ENCODE results near the gene OR2A1.
"Not testable (repeated sequence)": the region's sequence is repeated elsewhere in the genome, so short reads cannot be mapped to it uniquely, and the experiment has no call there.

Gene OR2A1

GRCh38 chr7:144331996-144332288, 19.7 kb downstream of the OR2A1 start:
- H2AFZ ChIP-seq (ENCODE audit: low read depth, low read length); H3K18ac ChIP-seq (ENCODE audit: low read depth in 1 of 2, low read length in 2 of 2); H3K9me3 ChIP-seq (ENCODE audit: control insufficient read depth, low read length); H2BK120ac ChIP-seq (ENCODE audit: low read depth, low read length); H3K4me1 ChIP-seq (ENCODE audit: control insufficient read depth, insufficient read depth, low read depth, low read length); H3K36me3 ChIP-seq (ENCODE audit: control insufficient read depth in 1 of 2, insufficient read depth in 2 of 2, low read depth in 1 of 2, low read length in 2 of 2); H3K27me3 ChIP-seq (ENCODE audit: control insufficient read depth in 1 of 2, insufficient read depth in 1 of 2, low read length in 2 of 2); DNase-seq; H2AK5ac ChIP-seq (ENCODE audit: low read length, severe bottlenecking); H3K14ac ChIP-seq (ENCODE audit: low read length in 2 of 2); H3K23ac ChIP-seq (ENCODE audit: low read length in 2 of 2); H4K91ac ChIP-seq (ENCODE audit: low read length); H3K9ac ChIP-seq (ENCODE audit: low read length); H2BK15ac ChIP-seq (ENCODE audit: low read depth, poor library complexity, severe bottlenecking); H3K27ac ChIP-seq (ENCODE audit: low read length, poor library complexity, severe bottlenecking); H2BK5ac ChIP-seq (ENCODE audit: low read depth, low read length, poor library complexity, severe bottlenecking); H3K79me1 ChIP-seq (replicated peaks; ENCODE audit: low read length, poor library complexity, severe bottlenecking); H3K4me2 ChIP-seq (ENCODE audit: low read length, poor library complexity, severe bottlenecking); H4K8ac ChIP-seq (ENCODE audit: low read length); H3K4ac ChIP-seq (ENCODE audit: low read depth in 1 of 2, low read length in 2 of 2); H2BK12ac ChIP-seq (ENCODE audit: low read length in 2 of 2); H3K4me3 ChIP-seq (ENCODE audit: insufficient read depth in 1 of 2, low read depth in 1 of 2, low read length in 2 of 2): not testable (repeated sequence)
- WGBS = no CpG with 5 or more reads among the region's 2 CpGs

DNA sequence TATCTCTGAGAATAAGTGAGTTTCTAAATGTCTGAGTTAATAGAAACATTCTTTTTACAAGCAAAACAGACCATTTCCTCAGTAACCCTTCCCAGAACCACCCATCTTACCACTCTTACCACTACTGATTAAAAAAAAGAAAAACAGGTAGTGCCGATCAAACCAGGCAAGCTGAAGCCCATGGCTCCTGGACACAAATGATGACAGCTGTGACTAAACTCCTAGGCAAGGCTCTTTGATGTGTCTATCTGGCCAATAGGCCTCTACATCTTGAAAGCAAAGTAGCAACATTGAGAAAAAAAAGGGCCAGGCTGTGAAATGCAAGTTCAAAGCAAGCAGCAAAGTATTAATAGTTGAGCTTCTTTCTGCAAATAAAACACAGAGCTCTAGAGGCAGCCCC, 36.4 kb downstream of the OR2A1 start:
- no CpG with 5 or more reads among the region's 1 CpG for WGBS
- H3K27ac ChIP-seq (ENCODE audit: low read length, poor library complexity, severe bottlenecking); H4K91ac ChIP-seq (ENCODE audit: low read length): not testable (repeated sequence)

DNA sequence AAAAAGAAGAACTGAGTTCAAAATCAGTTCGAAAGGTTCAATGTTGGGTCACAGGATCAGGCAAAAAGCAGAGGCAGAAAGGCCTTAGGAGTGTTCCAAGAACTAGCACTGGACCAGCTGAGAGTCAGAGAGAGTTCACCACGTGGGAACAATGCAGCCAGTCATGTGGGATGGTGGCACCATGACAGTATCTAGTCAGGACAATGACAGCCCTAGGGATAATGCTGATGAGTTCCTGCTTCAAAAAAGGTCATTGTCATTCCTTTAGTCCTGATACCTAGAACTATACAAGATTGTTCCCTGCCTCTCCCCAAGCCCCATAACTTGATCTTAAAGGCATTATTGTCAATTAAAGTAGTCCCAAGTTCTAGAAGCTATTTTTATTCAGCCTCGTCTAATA, 39.4 kb downstream of the OR2A1 start:
- H3K18ac ChIP-seq (ENCODE audit: low read depth in 1 of 2, low read length in 2 of 2); H2BK120ac ChIP-seq (ENCODE audit: low read depth, low read length); H3K14ac ChIP-seq (ENCODE audit: low read length in 2 of 2); H3K36me3 ChIP-seq (ENCODE audit: control insufficient read depth in 1 of 2, insufficient read depth in 2 of 2, low read depth in 1 of 2, low read length in 2 of 2); H3K9ac ChIP-seq (ENCODE audit: low read length); H4K8ac ChIP-seq (ENCODE audit: low read length); H3K79me1 ChIP-seq (replicated peaks; ENCODE audit: low read length, poor library complexity, severe bottlenecking); H2BK5ac ChIP-seq (ENCODE audit: low read depth, low read length, poor library complexity, severe bottlenecking); H4K91ac ChIP-seq (ENCODE audit: low read length); H2BK12ac ChIP-seq (ENCODE audit: low read length in 2 of 2); H2AFZ ChIP-seq (ENCODE audit: low read depth, low read length); H3K23ac ChIP-seq (ENCODE audit: low read length in 2 of 2); H3K4me2 ChIP-seq (ENCODE audit: low read length, poor library complexity, severe bottlenecking); H3K4ac ChIP-seq (ENCODE audit: low read depth in 1 of 2, low read length in 2 of 2); H2AK5ac ChIP-seq (ENCODE audit: low read length, severe bottlenecking); H3K27me3 ChIP-seq (ENCODE audit: control insufficient read depth in 1 of 2, insufficient read depth in 1 of 2, low read length in 2 of 2); H3K4me1 ChIP-seq (ENCODE audit: control insufficient read depth, insufficient read depth, low read depth, low read length); H2BK15ac ChIP-seq (ENCODE audit: low read depth, poor library complexity, severe bottlenecking); H3K27ac ChIP-seq (ENCODE audit: low read length, poor library complexity, severe bottlenecking); H3K9me3 ChIP-seq (ENCODE audit: control insufficient read depth, low read length); H3K4me3 ChIP-seq (ENCODE audit: insufficient read depth in 1 of 2, low read depth in 1 of 2, low read length in 2 of 2): not testable (repeated sequence)
- WGBS = 93% methylated on average over 2 of the region's 3 CpGs
- peak; percentile 0 for DNase-seq

More for the DNA sequence above, 36.4 kb downstream of the OR2A1 start:
- H3K79me1 ChIP-seq (replicated peaks; ENCODE audit: low read length, poor library complexity, severe bottlenecking); H2BK5ac ChIP-seq (ENCODE audit: low read depth, low read length, poor library complexity, severe bottlenecking); H2AK5ac ChIP-seq (ENCODE audit: low read length, severe bottlenecking); H3K23ac ChIP-seq (ENCODE audit: low read length in 2 of 2); H2BK120ac ChIP-seq (ENCODE audit: low read depth, low read length); H2BK15ac ChIP-seq (ENCODE audit: low read depth, poor library complexity, severe bottlenecking); H2BK12ac ChIP-seq (ENCODE audit: low read length in 2 of 2); H3K14ac ChIP-seq (ENCODE audit: low read length in 2 of 2); H3K4me3 ChIP-seq (ENCODE audit: insufficient read depth in 1 of 2, low read depth in 1 of 2, low read length in 2 of 2); H3K36me3 ChIP-seq (ENCODE audit: control insufficient read depth in 1 of 2, insufficient read depth in 2 of 2, low read depth in 1 of 2, low read length in 2 of 2); H3K4me1 ChIP-seq (ENCODE audit: control insufficient read depth, insufficient read depth, low read depth, low read length); H3K9ac ChIP-seq (ENCODE audit: low read length); H3K4ac ChIP-seq (ENCODE audit: low read depth in 1 of 2, low read length in 2 of 2); H3K4me2 ChIP-seq (ENCODE audit: low read length, poor library complexity, severe bottlenecking); H3K27me3 ChIP-seq (ENCODE audit: control insufficient read depth in 1 of 2, insufficient read depth in 1 of 2, low read length in 2 of 2); DNase-seq; H4K8ac ChIP-seq (ENCODE audit: low read length); H3K18ac ChIP-seq (ENCODE audit: low read depth in 1 of 2, low read length in 2 of 2); H2AFZ ChIP-seq (ENCODE audit: low read depth, low read length); H3K9me3 ChIP-seq (ENCODE audit: control insufficient read depth, low read length): not testable (repeated sequence)

DNA sequence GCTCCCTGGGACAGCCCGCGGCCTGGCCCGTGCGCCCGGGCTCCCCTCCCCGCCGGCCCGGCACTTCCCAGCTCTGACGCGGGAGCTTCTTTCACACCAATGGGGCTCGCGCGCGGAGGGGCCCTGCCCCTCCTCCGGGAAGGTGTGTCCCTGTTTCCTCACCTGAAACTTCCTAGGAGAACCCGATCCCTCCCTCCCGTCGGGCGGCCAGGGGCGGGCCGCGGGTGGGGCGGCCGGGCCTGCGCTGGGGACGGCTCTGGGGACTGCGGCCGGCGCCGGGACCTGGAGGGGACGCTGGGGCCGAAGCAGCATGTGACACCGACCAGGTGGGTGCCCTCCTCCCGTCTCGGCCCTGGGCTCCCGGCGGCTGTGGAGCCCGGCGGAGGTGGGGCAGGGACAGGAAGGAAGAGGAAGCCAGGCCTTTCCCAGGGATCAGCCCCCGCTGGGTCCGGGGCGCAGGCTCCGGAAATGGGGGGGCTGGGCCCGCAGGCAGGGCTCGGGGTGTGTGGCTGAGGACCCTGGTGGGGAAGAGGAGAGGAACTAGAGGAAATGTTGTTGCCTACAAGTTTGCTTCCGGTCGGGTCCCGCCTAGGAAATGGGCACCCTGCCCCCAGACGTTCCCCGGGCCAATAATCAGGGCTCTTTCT, 43.1 kb downstream of the OR2A1 start, which contains the start of gene ARHGEF5:
Gene ARHGEF5 (plus strand): TSS at position 227 of the 647 bp plus-strand sequence. CDS start 7,268 bp downstream, outside the sequence.
- not testable (repeated sequence) for H2BK5ac ChIP-seq (ENCODE audit: low read depth, low read length, poor library complexity, severe bottlenecking); H3K18ac ChIP-seq (ENCODE audit: low read depth in 1 of 2, low read length in 2 of 2); H3K14ac ChIP-seq (ENCODE audit: low read length in 2 of 2); H3K79me1 ChIP-seq (replicated peaks; ENCODE audit: low read length, poor library complexity, severe bottlenecking); H3K27me3 ChIP-seq (ENCODE audit: control insufficient read depth in 1 of 2, insufficient read depth in 1 of 2, low read length in 2 of 2); H2BK15ac ChIP-seq (ENCODE audit: low read depth, poor library complexity, severe bottlenecking); DNase-seq; H3K23ac ChIP-seq (ENCODE audit: low read length in 2 of 2); H3K27ac ChIP-seq (ENCODE audit: low read length, poor library complexity, severe bottlenecking); H4K91ac ChIP-seq (ENCODE audit: low read length); H4K8ac ChIP-seq (ENCODE audit: low read length); H3K4ac ChIP-seq (ENCODE audit: low read depth in 1 of 2, low read length in 2 of 2); H2AK5ac ChIP-seq (ENCODE audit: low read length, severe bottlenecking); H3K4me2 ChIP-seq (ENCODE audit: low read length, poor library complexity, severe bottlenecking); H3K9me3 ChIP-seq (ENCODE audit: control insufficient read depth, low read length); H2BK12ac ChIP-seq (ENCODE audit: low read length in 2 of 2); H2BK120ac ChIP-seq (ENCODE audit: low read depth, low read length); H3K36me3 ChIP-seq (ENCODE audit: control insufficient read depth in 1 of 2, insufficient read depth in 2 of 2, low read depth in 1 of 2, low read length in 2 of 2); H2AFZ ChIP-seq (ENCODE audit: low read depth, low read length); H3K4me3 ChIP-seq (ENCODE audit: insufficient read depth in 1 of 2, low read depth in 1 of 2, low read length in 2 of 2); H3K9ac ChIP-seq (ENCODE audit: low read length); H3K4me1 ChIP-seq (ENCODE audit: control insufficient read depth, insufficient read depth, low read depth, low read length)
- WGBS = no CpG with 5 or more reads among the region's 50 CpGs

All from mesenchymal stem cell (in vitro differentiated cells and primary cell).